ENCODE data around the gene HFE.

HFE gene

GRCh38 chr6:26131618-26132017, 44.4 kb downstream of the HFE start:
- Mint-ChIP-seq H3K27me3 (no peaks in the 10 kb centered on the region), H3K4me1 (peaks cover 68% of the 10 kb centered on the region), H3K9me3 (no peaks in the 10 kb centered on the region), H3K36me3 (peaks cover 67% of the 10 kb centered on the region), H3K4me3 (peak overlapping the region; percentile 40), H3K27ac (no peak overlapping the region)
- no peak for ATAC-seq

- peaks cover 64% of the 10 kb centered on the region for H3K36me3 Mint-ChIP-seq
- no peak overlapping the region for H3K4me3 Mint-ChIP-seq
- no peak overlapping the region for H3K27ac Mint-ChIP-seq
These were observed 46.5 kb downstream of the HFE start for GRCh38 chr6:26133730-26134129.

GRCh38 chr6:26136321-26136720, 49.1 kb downstream of the HFE start:
- peaks cover 59% of the 10 kb centered on the region for H3K4me1 Mint-ChIP-seq
- H3K9me3 Mint-ChIP-seq: no peaks in the 10 kb centered on the region
- H3K27ac Mint-ChIP-seq: peak overlapping the region; percentile 2
- H3K36me3 Mint-ChIP-seq: peaks cover 66% of the 10 kb centered on the region
- ATAC-seq: no peak
- H3K4me3 Mint-ChIP-seq: no peak overlapping the region
- H3K27me3 Mint-ChIP-seq: no peaks in the 10 kb centered on the region

More at GRCh38 chr6:26133730-26134129, 46.5 kb downstream of the HFE start:
- Mint-ChIP-seq H3K4me1 (peaks cover 62% of the 10 kb centered on the region), H3K27me3 (no peaks in the 10 kb centered on the region), H3K9me3 (no peaks in the 10 kb centered on the region)
- no peak for ATAC-seq

- Mint-ChIP-seq H3K9me3 (no peaks in the 10 kb centered on the region), H3K4me3 (no peak overlapping the region), H3K36me3 (peaks cover 43% of the 10 kb centered on the region), H3K27me3 (no peaks in the 10 kb centered on the region), H3K4me1 (peaks cover 28% of the 10 kb centered on the region), H3K27ac (no peak overlapping the region)
- no peak for ATAC-seq
These were observed 53.2 kb downstream of the HFE start for GRCh38 chr6:26140254-26140966.

GRCh38 chr6:26140967-26141294, 53.7 kb downstream of the HFE start:
- no peak for ATAC-seq
- H3K4me1 Mint-ChIP-seq: peaks cover 27% of the 10 kb centered on the region
- H3K36me3 Mint-ChIP-seq: peaks cover 43% of the 10 kb centered on the region
- no peak overlapping the region for H3K4me3 Mint-ChIP-seq
- H3K27ac Mint-ChIP-seq: no peak overlapping the region
- no peaks in the 10 kb centered on the region for H3K9me3 Mint-ChIP-seq
- no peaks in the 10 kb centered on the region for H3K27me3 Mint-ChIP-seq

GRCh38 chr6:26141378-26141904, 54.2 kb downstream of the HFE start:
- H3K36me3 Mint-ChIP-seq: peaks cover 38% of the 10 kb centered on the region
- ATAC-seq: no peak
- H3K9me3 Mint-ChIP-seq: no peaks in the 10 kb centered on the region

GRCh38 chr6:26142026-26142425, 54.8 kb downstream of the HFE start:
- H3K27ac Mint-ChIP-seq: no peak overlapping the region
- H3K27me3 Mint-ChIP-seq: no peaks in the 10 kb centered on the region
- ATAC-seq: no peak
- H3K36me3 Mint-ChIP-seq: peaks cover 32% of the 10 kb centered on the region
- H3K9me3 Mint-ChIP-seq: no peaks in the 10 kb centered on the region
- H3K4me3 Mint-ChIP-seq: no peak overlapping the region
- peaks cover 16% of the 10 kb centered on the region for H3K4me1 Mint-ChIP-seq

More at GRCh38 chr6:26141378-26141904, 54.2 kb downstream of the HFE start:
- Mint-ChIP-seq H3K4me1 (peaks cover 22% of the 10 kb centered on the region), H3K27ac (no peak overlapping the region), H3K4me3 (no peak overlapping the region), H3K27me3 (no peaks in the 10 kb centered on the region)
